IMR-90 (cell line): ENCODE measurements around the gene TOX3. TPM values are rescaled to one million over a fixed set of nuclear protein-coding genes. Genes with fewer than 3 reads are reported as not detected.

ENCODE experiments used
- ATAC-seq: fragments of 200-7000 bp; cut with Tn5 transposase; 2 replicates; pipeline ENCODE4 v1.9.1; 2020; ENCODE audit warnings: low read depth, mild to moderate bottlenecking, moderate library complexity
- BruUV-seq: library from RNA; stranded (reverse); fragments of 400-500 nt; replicated peaks from 2 replicates; lab custom pipeline; 2021; lab: Mats Ljungman, UMichigan
- CTCF ChIA-PET: fragments of 300-600 bp; formaldehyde crosslinking; extraction: SDS; loops from one replicate; lab custom pipeline; 2021; ENCODE audit warnings: antibody characterized with exemption; lab: Yijun Ruan, JAX
- POLR2A ChIA-PET: fragments of 300-600 bp; sonication (Branson Sonifier 250); formaldehyde crosslinking; loops from one replicate; lab custom pipeline; 2022; ENCODE audit warnings: antibody characterized with exemption; ENCODE audit not compliant: unreplicated experiment; lab: Charles Lee
- DNase-seq: peaks from one replicate; pipeline ENCODE4 v3.0.0; 2013
- H2AFZ ChIP-seq: replicated peaks from 2 replicates; pipeline ENCODE3; 2013; ENCODE audit warnings: low read length, mild to moderate bottlenecking; ENCODE audit not compliant: poor library complexity
- H2AK5ac ChIP-seq: 2 replicates; pipeline ENCODE4 v1.6.1; 2013; ENCODE audit warnings: low read depth, low read length, inconsistent platforms
- H2AK9ac ChIP-seq: replicated peaks from 2 replicates; pipeline ENCODE3; 2013; ENCODE audit warnings: mild to moderate bottlenecking, low read depth, low read length, moderate library complexity; ENCODE audit not compliant: poor library complexity
- H2BK120ac ChIP-seq: 2 replicates; pipeline ENCODE4 v1.6.1; 2013; ENCODE audit warnings: low read depth, low read length, inconsistent platforms
- H2BK15ac ChIP-seq: 3 replicates; pipeline ENCODE4 v1.6.1; 2013; ENCODE audit warnings: low read depth, low read length, inconsistent platforms
- H2BK20ac ChIP-seq: 2 replicates; pipeline ENCODE4 v1.6.1; 2013; ENCODE audit warnings: low read depth, mild to moderate bottlenecking, inconsistent platforms, low read length, moderate library complexity
- H2BK5ac ChIP-seq: 2 replicates; pipeline ENCODE4 v1.6.1; 2013; ENCODE audit warnings: mild to moderate bottlenecking, low read depth, low read length, inconsistent platforms; ENCODE audit not compliant: poor library complexity, severe bottlenecking
- H3K14ac ChIP-seq: replicated peaks from 2 replicates; pipeline ENCODE4 v1.6.1; 2013; ENCODE audit warnings: low read depth, low read length, inconsistent platforms
- H3K18ac ChIP-seq: 2 replicates; pipeline ENCODE4 v1.6.1; 2013; ENCODE audit warnings: low read depth, low read length, control low read depth
- H3K23ac ChIP-seq: 2 replicates; pipeline ENCODE4 v1.6.1; 2013; ENCODE audit warnings: low read depth, low read length, inconsistent platforms
- H3K27ac ChIP-seq: 2 replicates; pipeline ENCODE4 v1.5.1; 2013; ENCODE audit warnings: mild to moderate bottlenecking, control low read depth, low read length; ENCODE audit not compliant: insufficient read depth
- H3K27me3 ChIP-seq: 2 replicates; pipeline ENCODE4 v1.6.1; 2013; ENCODE audit warnings: low read length; ENCODE audit not compliant: control insufficient read depth, insufficient read depth
- H3K36me3 ChIP-seq: 2 replicates; pipeline ENCODE4 v1.6.1; 2013; ENCODE audit warnings: low read length, mixed read lengths; ENCODE audit not compliant: control insufficient read depth, insufficient read depth
- H3K4ac ChIP-seq: 2 replicates; pipeline ENCODE4 v1.6.1; 2013; ENCODE audit warnings: low read depth, low read length, inconsistent platforms
- H3K4me1 ChIP-seq: 2 replicates; pipeline ENCODE4 v1.6.1; 2013; ENCODE audit warnings: low read length, mixed read lengths; ENCODE audit not compliant: control insufficient read depth, insufficient read depth
- H3K4me2 ChIP-seq: 2 replicates; pipeline ENCODE4 v1.6.1; 2013; ENCODE audit warnings: low read depth, mild to moderate bottlenecking, control low read depth, low read length, moderate library complexity
- H3K4me3 ChIP-seq: 2 replicates; pipeline ENCODE4 v1.5.1; 2013; ENCODE audit warnings: low read depth, mild to moderate bottlenecking, control low read depth, low read length, moderate library complexity; ENCODE audit not compliant: insufficient read depth
- H3K56ac ChIP-seq: 2 replicates; pipeline ENCODE4 v1.6.1; 2013; ENCODE audit warnings: low read length, inconsistent platforms; ENCODE audit not compliant: insufficient read depth; ENCODE audit errors: extremely low read depth
- H3K79me1 ChIP-seq, 2 experiments: 2 replicates each; pipeline ENCODE4 v1.6.1; 2013; ENCODE audit warnings: low read length in 2 of 2, inconsistent platforms in 1 of 2, low read depth in 1 of 2
- H3K9ac ChIP-seq: 2 replicates; pipeline ENCODE4 v1.6.1; 2013; ENCODE audit warnings: low read depth, low read length, control low read depth
- H3K9me1 ChIP-seq: 2 replicates; pipeline ENCODE4 v1.6.1; 2013; ENCODE audit warnings: low read length, inconsistent platforms; ENCODE audit not compliant: insufficient read depth
- H3K9me3 ChIP-seq: 2 replicates; pipeline ENCODE4 v1.6.1; 2013; ENCODE audit warnings: low read length; ENCODE audit not compliant: control insufficient read depth, insufficient read depth
- H4K20me1 ChIP-seq: 2 replicates; pipeline ENCODE4 v1.6.1; 2013; ENCODE audit warnings: low read length, inconsistent platforms; ENCODE audit not compliant: insufficient read depth
- H4K5ac ChIP-seq: 2 replicates; pipeline ENCODE4 v1.6.1; 2013; ENCODE audit warnings: mild to moderate bottlenecking, low read depth, low read length, control low read depth
- H4K8ac ChIP-seq, 2 experiments: 2 replicates each; pipeline ENCODE4 v1.6.1; 2013; ENCODE audit warnings: low read depth in 2 of 2, low read length in 2 of 2, control low read depth in 1 of 2, inconsistent platforms in 1 of 2
- H4K91ac ChIP-seq: 2 replicates; pipeline ENCODE4 v1.6.1; 2013; ENCODE audit warnings: low read depth, low read length, inconsistent platforms; ENCODE audit not compliant: insufficient read depth
- ELK1 ChIP-seq: fragments of 150-350 bp; IDR thresholded peaks from 2 replicates; pipeline ENCODE4 v1.6.1; 2016; ENCODE audit warnings: low read depth, mild to moderate bottlenecking, low read length, moderate library complexity, borderline replicate concordance
- FOS ChIP-seq: fragments of 150-350 bp; IDR thresholded peaks from 2 replicates; pipeline ENCODE4 v1.6.1; 2016; ENCODE audit warnings: low read depth, low read length
- MAZ ChIP-seq: IDR thresholded peaks from 2 replicates; pipeline ENCODE4 v1.6.1; 2012; ENCODE audit warnings: low read depth, mild to moderate bottlenecking, low read length, improper control_type of control experiment, moderate library complexity, borderline replicate concordance
- POLR2A ChIP-seq: IDR thresholded peaks from 2 replicates; pipeline ENCODE4 v1.6.1; 2012; ENCODE audit warnings: mild to moderate bottlenecking, low read depth, low read length
- WGBS, 2 experiments: methylation state at CpG; one replicate each; pipeline versions ENCODE4 v1.1.5 to v1.1.7; 2013; ENCODE audit warnings: missing lambda C conversion rate in 2 of 2; ENCODE audit not compliant: insufficient read length in 1 of 2; ENCODE audit errors: extremely low coverage in 2 of 2; 5-methylcytosine and 5-hydroxymethylcytosine counted together
- dilution Hi-C: fragments of 300-500 bp; cut with HindIII; formaldehyde crosslinking; loops from one replicate; pipeline ENCODE4 v1.14.3; 2018; ENCODE audit warnings: low sequenced_read_pairs; ENCODE audit not compliant: unreplicated experiment
- in situ Hi-C: fragments of 300-500 bp; cut with MboI; formaldehyde crosslinking; loops from 3 replicates; pipeline ENCODE4 v1.14.3; 2019; ENCODE audit warnings: low sequenced_read_pairs, inconsistent platforms, mixed read lengths
- intact Hi-C: fragments of 100-400 bp; cut with micrococcal nuclease; formaldehyde crosslinking; loops from 2 replicates; pipeline ENCODE4 v1.10.0; 2022
- polyA plus RNA-seq, 3 experiments: library from polyadenylated mRNA; depleted of rRNA; stranded (reverse); fragments of >200 nt; gene quantifications; 2 replicates each; pipeline ENCODE4 v1.2.3, GENCODE V29; 2012; ENCODE audit warnings: low replicate concordance in 1 of 3
- total RNA-seq: library from RNA; depleted of rRNA; stranded (reverse); fragments of >200 nt; gene quantifications from 2 replicates; pipeline ENCODE4 v1.2.3, GENCODE V29; 2012
- TF ChIP-seq, protein P1 (sequence below): conservative IDR thresholded peaks from 2 replicates; pipeline ENCODE4 v1.5.1; 2012; ENCODE audit warnings: mild to moderate bottlenecking, low read depth, low read length, improper control_type of control experiment

TOX3 gene
- total and polyA plus RNA-seq, 2 of the 4 experiments (the other 2 are of a cell fraction): not detected

DNA sequence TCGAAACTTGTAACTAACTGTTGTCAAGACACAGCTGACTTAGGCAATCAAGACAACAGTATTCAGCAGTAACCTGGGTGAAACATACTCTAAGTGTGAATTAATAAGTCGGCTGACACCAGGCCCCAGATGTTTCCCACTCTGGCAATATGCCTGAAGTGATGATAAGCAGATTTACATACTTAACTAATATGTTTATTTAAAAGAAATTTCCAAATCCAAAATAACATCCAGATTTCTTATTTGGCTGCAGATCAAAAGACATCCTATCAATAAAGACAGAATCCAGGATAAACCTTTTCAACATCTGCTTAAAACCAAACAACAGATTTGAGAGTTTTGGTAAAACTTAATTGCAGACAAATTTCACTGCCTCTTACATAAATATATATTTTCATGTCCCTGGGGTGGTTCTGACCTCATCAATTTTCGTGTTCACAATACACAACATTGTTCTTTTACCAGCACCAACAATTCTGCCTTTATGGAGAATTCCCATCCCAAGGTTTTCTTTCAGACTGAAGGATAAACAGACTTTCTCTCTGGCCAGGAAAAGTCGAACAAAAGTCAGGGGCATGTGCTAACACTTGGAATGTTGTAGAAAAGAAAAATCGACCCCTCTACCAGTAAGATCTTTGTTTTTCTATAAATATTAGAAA, 45.1 kb upstream of the TOX3 start:
- Histone ChIP-seq H2BK120ac (no peak overlapping the region), H3K79me1 (no peaks in the 10 kb centered on the region), H3K27ac (no peak overlapping the region), H2BK15ac (no peak overlapping the region), H3K4me2 (no peak overlapping the region), H3K9me3 (peaks cover 5% of the 10 kb centered on the region; the same call in 1 of the 2 replicates), H3K27me3 (no peaks in the 10 kb centered on the region), H3K56ac (no peak overlapping the region), H3K23ac (no peak overlapping the region), H4K8ac (no peak overlapping the region), H2BK5ac (no peak overlapping the region), H2BK20ac (no peak overlapping the region), H3K4me3 (no peak overlapping the region), H3K18ac (no peak overlapping the region), H4K91ac (no peak overlapping the region), H4K20me1 (no peaks in the 10 kb centered on the region), H3K4ac (no peak overlapping the region), H3K4me1 (no peaks in the 10 kb centered on the region), H3K14ac (no peak overlapping the region), H3K9ac (no peak overlapping the region), H3K9me1 (no peaks in the 10 kb centered on the region), H2AK9ac (no peak overlapping the region), H4K5ac (no peak overlapping the region), H3K36me3 (no peaks in the 10 kb centered on the region), H2AFZ (no peak overlapping the region), H2AK5ac (no peak overlapping the region)
- WGBS, 2 experiments: no CpG with 5 or more reads among the region's 5 CpGs
- DNase-seq: no peak
- dilution Hi-C loops (no loop called here), in situ Hi-C loops (no loop called here), intact Hi-C loops (no loop called here)
- ATAC-seq: no peak
- POLR2A ChIA-PET: no interaction called here
- CTCF ChIA-PET: no interaction called here
- BruUV-seq: no TSS peak
- TF ChIP-seq FOS (no peak), MAZ (no peak), POLR2A (no peak), ELK1 (no peak)
- TF ChIP-seq, protein P1, sequence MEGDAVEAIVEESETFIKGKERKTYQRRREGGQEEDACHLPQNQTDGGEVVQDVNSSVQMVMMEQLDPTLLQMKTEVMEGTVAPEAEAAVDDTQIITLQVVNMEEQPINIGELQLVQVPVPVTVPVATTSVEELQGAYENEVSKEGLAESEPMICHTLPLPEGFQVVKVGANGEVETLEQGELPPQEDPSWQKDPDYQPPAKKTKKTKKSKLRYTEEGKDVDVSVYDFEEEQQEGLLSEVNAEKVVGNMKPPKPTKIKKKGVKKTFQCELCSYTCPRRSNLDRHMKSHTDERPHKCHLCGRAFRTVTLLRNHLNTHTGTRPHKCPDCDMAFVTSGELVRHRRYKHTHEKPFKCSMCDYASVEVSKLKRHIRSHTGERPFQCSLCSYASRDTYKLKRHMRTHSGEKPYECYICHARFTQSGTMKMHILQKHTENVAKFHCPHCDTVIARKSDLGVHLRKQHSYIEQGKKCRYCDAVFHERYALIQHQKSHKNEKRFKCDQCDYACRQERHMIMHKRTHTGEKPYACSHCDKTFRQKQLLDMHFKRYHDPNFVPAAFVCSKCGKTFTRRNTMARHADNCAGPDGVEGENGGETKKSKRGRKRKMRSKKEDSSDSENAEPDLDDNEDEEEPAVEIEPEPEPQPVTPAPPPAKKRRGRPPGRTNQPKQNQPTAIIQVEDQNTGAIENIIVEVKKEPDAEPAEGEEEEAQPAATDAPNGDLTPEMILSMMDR: no peak
